ENCODE data around the gene TPP2.

The TPP2 gene

GRCh38 chr13:102596147-102597028 is at the start of gene TPP2:
TSS of gene TPP2 (plus strand) at chr13:102596986. CDS start at chr13:102597039, 53 bp downstream.
- peak; percentile 98 to 99 for DNase-seq

GRCh38 chr13:102548811-102549210 is 48.0 kb upstream of the TPP2 start:
- DNase-seq = no peak

- no peak for DNase-seq
These were observed 46.3 kb upstream of the TPP2 start for GRCh38 chr13:102550507-102550906.

GRCh38 chr13:102555914-102556553 is 40.8 kb upstream of the TPP2 start:
- peak; percentile 20 to 30 for DNase-seq

DNA sequence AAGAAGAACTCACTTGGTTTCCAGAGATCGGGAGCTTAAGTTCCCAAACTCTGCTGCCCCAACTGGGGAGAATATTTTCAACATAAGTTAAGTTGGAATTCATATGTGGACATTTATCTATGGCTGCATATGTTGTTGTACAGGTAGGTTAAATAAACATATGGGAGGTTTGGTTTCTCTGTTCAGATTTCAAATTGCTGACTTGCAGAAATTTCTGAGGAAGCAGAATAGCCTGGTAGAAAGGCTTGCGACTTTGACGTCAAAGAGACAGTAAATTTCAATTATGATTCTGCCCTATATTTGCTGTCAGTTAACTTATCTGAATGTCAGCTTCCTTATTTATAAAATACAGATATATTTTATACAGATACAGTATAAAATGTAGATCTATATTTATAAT is 40.0 kb upstream of the TPP2 start:
- no peak for DNase-seq

GRCh38 chr13:102558029-102558428 is 38.8 kb upstream of the TPP2 start:
- DNase-seq = no peak

DNA sequence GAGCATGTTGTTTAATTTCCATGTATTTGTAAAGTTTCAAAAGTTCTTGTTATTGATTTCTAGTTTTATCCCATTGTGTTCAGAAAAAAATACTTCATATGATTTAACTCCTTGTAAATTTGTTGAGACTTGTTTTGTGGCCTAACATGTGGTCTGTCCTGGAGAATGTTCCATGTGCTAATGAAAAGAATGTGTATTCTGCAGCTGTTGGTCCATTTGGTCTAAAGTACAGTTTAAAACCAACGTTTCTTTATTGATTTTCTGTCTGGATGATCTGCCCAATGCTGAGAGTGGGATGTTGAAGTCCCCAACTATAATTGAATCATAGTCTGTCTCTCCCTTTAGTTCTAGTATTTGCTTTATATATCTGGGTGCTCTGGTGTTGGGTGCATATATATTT is 34.9 kb upstream of the TPP2 start:
- DNase-seq = no peak

GRCh38 chr13:102563267-102563666 is 33.5 kb upstream of the TPP2 start:
- no peak for DNase-seq

DNA sequence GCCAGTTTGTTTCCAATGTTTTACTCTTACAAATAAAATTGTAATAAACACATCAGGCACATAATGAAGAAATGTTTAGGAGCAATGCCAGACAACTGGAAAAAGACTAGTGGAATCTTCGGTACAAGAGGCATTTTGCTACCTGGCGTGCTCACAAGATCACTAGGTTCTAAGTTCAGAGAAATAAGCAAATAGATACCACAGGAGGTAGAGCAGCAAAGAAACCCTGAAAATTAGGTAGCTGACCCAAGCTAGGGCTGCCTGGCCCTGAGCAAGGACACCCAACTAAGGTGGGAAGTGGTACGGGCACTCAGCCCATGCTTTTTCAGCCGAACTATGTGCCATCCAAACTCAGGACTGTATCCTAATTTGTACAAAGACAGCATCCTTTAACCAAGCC is 32.2 kb upstream of the TPP2 start:
- DNase-seq = no peak

- DNase-seq = no peak
These were observed 30.3 kb upstream of the TPP2 start for GRCh38 chr13:102566513-102566912.

- no peak for DNase-seq
These were observed 28.9 kb upstream of the TPP2 start for GRCh38 chr13:102567857-102568256.

DNA sequence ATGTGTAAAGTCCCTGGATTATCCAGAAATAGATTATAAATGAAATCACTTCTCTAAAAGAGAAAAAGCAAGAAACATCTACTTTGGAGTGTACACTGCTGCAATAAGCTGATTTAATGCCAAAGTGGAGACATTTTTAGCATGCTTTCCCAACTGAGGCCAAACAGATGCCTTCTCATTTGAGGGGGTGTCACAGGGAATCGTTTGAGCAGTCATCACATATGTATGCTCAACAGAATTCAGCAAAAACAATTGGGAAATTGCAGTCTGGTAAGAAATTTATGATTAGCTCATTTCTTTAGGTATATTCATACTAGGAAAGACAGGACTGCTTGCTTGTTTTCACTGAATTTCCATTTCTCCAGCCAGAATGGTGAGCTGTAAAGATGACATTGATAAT is 27.3 kb upstream of the TPP2 start:
- DNase-seq = no peak

DNA sequence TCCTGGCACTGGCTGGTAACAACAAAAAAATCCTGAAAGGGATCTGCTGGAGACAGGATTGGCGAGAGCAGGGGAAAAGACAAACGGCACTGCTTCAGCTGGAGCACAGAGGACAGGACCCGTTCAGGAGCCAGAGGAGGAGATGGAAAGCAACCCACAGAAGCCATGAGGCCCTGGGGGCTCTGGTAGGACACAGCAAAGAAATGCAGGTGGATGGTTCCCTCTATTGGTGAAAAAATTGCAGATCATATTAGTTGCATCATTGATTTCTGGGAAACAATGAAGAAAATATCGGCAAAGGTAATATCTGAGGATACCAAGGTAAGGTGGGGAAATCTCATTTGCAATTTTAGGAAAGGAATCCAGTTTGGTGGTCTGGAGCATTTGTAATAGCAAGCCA is 25.7 kb upstream of the TPP2 start:
- DNase-seq = no peak

DNA sequence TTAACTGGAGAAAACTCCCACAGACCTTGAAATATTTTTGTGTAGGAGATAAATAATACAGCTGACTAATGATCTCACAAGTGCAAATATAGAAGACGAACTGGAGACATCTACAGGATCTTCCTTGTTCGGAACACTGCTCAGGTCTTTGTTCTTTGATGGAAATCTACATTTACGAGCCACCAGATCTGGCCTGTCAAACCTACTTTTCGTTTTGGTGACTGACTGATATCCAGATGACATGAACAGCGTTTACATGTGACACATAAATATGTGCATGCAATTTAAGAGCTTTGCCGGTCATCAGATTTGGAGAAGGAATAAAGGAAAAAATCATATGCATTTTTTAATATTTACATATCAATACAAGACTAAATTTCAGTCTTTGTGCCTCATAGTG is 24.5 kb upstream of the TPP2 start:
- no peak for DNase-seq

DNA sequence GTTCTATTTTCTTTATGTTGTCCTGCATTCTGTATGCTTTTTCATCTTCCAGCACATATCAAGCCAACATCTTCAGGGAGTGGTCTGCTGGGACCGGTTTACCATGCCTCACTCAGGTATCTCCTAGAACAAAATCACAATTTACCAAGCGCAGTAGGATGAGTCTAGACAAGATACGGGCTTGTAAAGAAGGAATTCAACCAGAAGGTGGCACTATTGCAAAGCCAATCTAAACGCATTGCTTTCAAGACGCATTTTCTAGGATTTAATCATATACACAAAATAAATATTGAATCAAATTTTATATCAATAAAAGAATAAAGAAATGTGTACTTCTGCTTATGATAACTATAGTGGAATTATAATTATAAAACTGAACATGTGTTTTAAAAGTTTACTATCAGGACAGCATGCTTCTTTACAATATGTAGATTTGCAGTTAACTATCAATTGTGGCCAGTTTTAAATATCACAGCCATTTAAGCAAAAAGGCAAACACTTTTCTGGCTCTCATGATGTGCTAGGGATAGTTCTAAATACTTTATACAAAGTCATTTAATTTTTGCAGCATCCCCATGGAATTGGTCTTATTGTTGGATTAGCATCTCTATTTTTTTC is 16.1 kb upstream of the TPP2 start:
- DNase-seq = peak; percentile 47 to 69

DNA sequence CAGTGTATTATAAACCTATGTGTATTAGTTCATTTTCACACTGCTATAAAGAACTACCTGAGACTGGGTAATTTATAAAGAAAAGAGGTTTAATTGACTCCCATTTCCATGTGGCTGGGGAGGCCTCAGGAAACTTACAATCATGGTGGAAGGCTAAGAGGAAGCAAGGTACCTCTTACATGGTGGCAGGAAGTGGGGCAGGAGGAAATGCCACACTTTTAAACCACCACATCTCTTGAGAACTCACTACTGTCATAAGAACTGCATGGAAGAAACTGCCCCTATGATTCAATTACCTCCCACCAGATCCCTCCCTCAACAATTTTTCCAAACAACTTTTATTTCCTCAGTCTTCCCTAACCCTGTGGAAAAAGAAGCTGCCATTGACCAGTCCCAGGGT is 14.5 kb upstream of the TPP2 start:
- no peak for DNase-seq

- DNase-seq = peak; percentile 78 to 88
These were observed 12.4 kb upstream of the TPP2 start for GRCh38 chr13:102584434-102584833.

DNA sequence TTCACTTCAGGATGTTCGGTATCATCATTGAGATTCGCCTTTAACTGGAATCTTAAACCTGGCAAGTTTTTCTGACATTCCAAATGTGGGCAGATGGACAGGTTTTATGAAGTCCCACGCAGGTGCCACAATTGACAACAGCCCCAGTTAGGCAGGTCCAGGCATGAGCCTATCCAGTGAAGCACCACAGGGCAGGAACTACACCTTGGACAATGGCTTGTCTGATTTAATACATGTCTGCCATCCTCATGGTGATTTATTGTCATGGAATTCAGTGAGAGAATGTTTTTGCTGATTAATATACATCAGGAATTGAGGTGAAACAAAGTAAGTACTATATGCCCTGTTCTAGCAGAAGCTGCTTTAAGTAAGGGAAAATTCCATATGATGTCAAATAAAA is 10.2 kb upstream of the TPP2 start:
- DNase-seq = peak in 1 of 2 experiments; percentile 28

- no peak for DNase-seq
These were observed 8.9 kb upstream of the TPP2 start for GRCh38 chr13:102587916-102588315.

DNA sequence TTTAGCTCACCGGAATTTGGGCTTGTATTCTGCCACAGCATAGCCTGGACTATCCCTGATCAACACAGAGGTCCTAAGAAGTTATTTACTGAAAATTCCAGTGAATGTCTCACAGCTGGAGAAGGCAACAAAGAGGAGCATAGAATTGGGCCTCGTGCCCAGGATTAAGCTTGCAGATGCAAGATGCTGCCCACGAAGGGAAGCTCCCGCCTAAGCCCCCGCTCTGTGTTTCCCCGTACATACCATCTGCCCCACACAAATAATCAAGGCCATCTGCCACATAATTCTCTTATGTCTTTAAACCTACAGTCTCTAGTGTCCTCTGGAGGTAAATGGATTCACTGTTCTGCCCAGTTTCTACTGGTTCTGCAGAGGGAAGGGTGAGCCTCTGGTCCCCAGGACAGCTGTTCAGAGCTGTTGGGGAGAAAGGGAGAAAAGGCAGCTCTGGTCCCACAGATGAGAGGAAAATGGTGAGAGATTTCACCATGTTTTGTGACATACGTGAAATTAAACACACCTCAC is 7.4 kb upstream of the TPP2 start:
- DNase-seq = no peak

DNA sequence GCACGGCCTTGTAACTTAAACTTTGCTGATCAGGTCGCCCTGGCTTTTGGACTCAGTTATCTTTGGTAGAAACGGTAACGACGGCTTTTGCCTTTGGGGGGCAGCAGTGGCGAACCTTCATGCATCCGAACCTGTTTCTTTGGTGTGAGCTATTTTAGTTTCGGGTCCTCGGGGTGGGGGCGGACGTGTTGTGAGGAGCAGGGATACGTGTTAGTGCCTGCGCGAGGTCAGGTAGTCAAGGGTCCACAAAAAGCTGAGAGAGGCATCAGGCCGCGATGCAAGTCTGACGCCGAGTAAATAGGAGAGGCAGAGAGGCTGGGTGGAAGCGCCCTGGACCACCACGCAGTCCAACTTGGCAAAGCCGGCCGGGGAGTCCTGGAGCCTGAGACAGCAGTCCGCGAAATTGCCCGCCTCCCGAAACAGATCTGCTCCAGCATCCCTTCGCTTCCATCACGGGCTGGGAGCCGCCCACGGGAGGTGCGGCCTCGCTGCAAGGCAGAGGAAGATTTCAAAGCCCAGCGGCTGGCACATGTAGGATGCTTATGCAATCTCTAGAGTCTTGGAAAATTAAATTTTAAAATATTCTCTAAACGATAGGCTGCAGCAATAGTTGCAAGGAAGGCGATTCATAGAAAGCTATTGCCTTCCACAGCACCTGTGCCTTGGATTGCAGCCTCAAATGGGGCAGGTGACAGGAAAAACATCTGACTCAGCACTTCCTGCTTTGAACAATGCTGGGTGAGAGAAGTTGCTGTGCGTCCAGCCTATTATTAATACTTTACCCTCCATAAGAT is 4.6 kb upstream of the TPP2 start:
- DNase-seq = peak; percentile 83 to 86

GRCh38 chr13:102593466-102593865 is 3.3 kb upstream of the TPP2 start:
- no peak for DNase-seq
